Epithelial cell of proximal tubule (primary cell): Measurements from ENCODE around the gene OR2G3. TPM values are rescaled to one million over a fixed set of nuclear protein-coding genes. Genes with fewer than 3 reads are reported as not detected.

ENCODE experiments used
- DNase-seq: peaks from one replicate; pipeline ENCODE4 v3.0.0-alpha.2; 2011; ENCODE audit warnings: low read depth
- H3K4me3 ChIP-seq: 2 replicates; pipeline ENCODE4 v1.5.1; 2011; ENCODE audit warnings: low read depth, mild to moderate bottlenecking, low read length
- CTCF ChIP-seq: conservative IDR thresholded peaks from 2 replicates; pipeline ENCODE4 v1.5.1; 2012; ENCODE audit warnings: low read depth, mild to moderate bottlenecking, low read length
- total RNA-seq: library from RNA; depleted of rRNA; stranded (reverse); fragments of >200 nt; gene quantifications from 2 replicates; pipeline ENCODE4 v1.2.3, GENCODE V29; 2015

OR2G3 gene
- total RNA-seq, 1 donor from 2014 or later = not detected

DNA sequence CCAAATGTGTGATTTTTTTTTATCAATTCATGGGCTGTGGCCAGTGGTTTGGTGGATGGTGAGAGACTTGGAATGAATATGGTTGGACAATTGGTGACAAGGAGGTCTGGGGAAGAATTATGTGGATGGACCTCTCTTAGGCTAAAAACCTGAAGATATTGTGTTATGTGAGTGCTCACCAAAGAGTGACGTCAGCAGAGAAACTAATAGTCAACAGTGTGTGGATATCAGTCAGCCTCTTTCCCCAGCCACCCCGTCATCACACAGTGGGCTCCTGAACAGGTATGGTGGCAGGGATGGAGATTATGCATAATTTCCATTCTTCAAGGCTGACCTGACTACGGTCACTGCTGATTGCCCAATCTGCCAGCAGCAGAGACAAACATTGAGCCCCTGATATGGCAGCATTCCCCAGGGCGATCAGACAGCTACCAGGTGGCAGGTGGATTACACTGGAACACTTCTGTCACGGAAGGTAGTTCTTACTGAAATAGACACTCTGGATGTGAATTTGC, 26.4 kb upstream of the OR2G3 start:
- no peak overlapping the region for H3K4me3 ChIP-seq
- DNase-seq = no peak
- no peak for TF ChIP-seq CTCF

GRCh38 chr1:247588060-247588459, 17.3 kb upstream of the OR2G3 start, which contains the start of gene OR2G2:
OR2G2 (plus strand) TSS chr1:247588360; CDS start chr1:247588360, 0 bp downstream.
- DNase-seq = no peak
- no peak within 1 kb of the TSS for H3K4me3 ChIP-seq
- no peak for TF ChIP-seq CTCF

DNA sequence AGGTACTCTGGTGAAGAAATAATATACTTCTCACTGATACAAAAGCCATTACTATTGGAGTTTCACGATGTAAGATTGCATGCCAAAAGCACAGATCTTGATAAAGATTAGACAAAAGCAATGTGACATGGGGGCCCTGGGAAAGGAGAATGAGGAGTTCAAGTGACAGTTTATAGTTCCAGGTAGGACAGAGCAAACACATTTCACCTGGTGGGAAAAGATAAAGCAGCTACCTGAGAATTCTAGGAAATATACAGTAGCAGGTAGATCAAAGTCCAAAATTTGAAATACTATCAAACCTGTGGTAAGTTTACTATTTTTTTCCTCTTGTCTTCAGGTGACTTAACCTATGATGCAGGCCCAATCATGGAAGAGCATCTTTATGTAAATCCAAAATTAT, 8.0 kb downstream of the OR2G3 start:
- DNase-seq = no peak
- no peak overlapping the region for H3K4me3 ChIP-seq
- no peak for TF ChIP-seq CTCF

GRCh38 chr1:247614625-247615024, 9.2 kb downstream of the OR2G3 start:
- no peak overlapping the region for H3K4me3 ChIP-seq
- DNase-seq = no peak
- no peak for TF ChIP-seq CTCF

GRCh38 chr1:247627951-247628350, 22.6 kb downstream of the OR2G3 start:
- no peak overlapping the region for H3K4me3 ChIP-seq
- no peak for TF ChIP-seq CTCF
- no peak for DNase-seq

DNA sequence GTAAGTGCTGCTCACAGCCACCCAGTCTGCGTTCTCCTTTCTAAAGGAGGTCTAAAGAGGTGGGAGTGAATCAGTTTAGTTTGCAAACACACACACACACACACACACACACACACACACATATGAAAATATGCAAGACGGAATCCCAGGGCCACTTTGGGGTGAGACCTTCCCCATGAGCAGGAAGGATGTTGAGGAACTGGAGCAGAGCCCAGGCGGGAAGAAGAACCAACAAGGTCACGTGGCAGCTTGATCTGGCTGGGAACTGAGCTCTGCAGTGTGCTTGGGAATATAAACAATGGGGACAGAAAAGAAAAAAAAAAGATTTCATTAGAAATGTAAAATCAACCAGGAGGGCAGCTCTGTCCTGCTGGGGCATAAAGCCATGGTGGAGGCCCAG, 32.6 kb downstream of the OR2G3 start:
- no peak overlapping the region for H3K4me3 ChIP-seq
- TF ChIP-seq CTCF = no peak
- DNase-seq = no peak

DNA sequence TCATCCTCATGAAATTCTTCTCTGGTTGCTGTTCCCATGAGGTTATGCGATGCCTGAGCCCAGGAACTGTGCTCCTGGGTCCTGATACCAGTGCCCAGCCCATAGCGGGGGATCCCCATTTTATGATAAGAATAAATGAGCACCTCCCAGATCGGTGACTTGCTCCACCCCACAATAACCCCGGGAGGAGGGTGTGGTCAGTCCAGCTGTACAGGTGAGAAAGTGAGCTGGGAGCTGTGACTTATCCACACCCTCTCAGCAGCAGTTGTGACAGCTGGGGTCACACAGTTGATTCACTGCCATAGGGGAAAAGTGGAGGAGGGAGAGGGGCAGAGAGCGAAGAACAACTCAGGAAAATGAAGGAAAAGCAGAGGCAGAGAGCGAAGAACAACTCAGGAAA, 33.4 kb downstream of the OR2G3 start:
- DNase-seq = no peak
- TF ChIP-seq CTCF = no peak
- no peak overlapping the region for H3K4me3 ChIP-seq
